ENCODE results near the gene ALDH1B1.

Gene ALDH1B1

DNA sequence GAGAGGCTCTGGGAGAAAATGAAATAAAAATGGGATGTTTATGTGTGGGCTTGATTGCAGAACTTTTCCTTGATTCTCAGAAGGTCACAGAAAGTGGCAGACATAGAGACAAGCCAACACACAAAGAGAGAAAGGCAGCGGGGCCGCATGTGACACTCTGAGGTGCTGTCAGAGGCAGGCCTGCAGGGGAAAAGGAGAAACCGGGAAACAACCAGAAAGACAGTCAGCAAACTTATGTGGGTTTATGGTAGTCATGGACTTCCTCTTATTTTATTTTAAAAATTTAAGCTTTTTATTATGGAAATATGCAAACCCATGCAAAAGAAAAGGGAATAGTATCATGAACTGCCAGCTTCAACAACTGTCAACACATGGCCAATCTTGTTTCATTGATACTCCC is 48.0 kb downstream of the ALDH1B1 start:
- DNase-seq (ENCODE audit: low spot score), result no peak

- no peak for DNase-seq (ENCODE audit: low spot score)
Measured at GRCh38 chr9:38441347-38442085, 49.0 kb downstream of the ALDH1B1 start.

GRCh38 chr9:38442473-38443096 is 50.1 kb downstream of the ALDH1B1 start:
- DNase-seq (ENCODE audit: low spot score), result no peak

DNA sequence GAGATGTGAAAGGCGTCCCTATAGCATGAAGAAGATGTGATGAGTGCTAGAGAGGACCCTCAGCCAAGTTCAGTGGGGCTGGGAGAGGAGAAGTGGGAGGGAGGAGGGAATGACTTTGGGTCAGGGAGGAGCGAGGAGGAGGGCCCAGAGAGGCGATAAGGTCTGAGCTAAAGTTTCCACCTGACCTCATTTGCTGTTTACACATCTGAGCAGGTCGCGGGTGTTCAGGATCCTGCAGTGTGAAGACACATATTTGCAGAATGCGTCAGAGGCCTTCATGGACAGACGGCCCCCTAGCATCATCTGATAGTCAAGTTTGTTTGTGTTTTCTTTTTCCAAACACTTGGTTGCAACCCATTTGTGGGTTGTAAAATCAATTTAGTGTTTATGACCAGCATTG is 50.7 kb downstream of the ALDH1B1 start:
- no peak for DNase-seq (ENCODE audit: low spot score)

- no peak for DNase-seq (ENCODE audit: low spot score)
Measured at GRCh38 chr9:38443597-38443996, 51.1 kb downstream of the ALDH1B1 start.

- no peak for DNase-seq (ENCODE audit: low spot score)
Measured at GRCh38 chr9:38445154-38446043, 52.9 kb downstream of the ALDH1B1 start.

DNA sequence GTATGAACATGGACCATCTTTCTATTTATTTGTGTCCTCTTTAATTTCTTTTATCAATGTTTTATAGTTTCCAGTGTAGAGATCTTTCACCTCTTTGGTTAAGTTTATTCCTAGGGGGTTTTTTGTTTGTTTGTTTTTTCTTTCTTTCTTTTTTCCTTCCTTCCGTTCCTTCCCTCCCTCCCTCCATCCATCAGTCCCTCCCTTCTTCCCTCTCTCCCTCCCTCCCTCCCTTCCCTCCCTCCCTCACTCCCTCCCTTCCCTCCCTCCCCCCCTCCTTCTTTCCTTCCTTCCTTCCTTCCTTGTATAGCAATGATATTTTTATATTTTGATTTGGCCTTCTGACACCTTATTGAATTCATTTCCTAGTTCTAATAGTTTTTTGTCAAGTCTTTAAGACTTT is 55.2 kb downstream of the ALDH1B1 start:
- DNase-seq (ENCODE audit: low spot score), result no peak
